DMS153 treated with DMSO at 0.1 percent for 48 hours (cell line): ENCODE measurements around the gene ENPP4.
"Not testable (repeated sequence)": the region's sequence is repeated elsewhere in the genome, so short reads cannot be mapped to it uniquely, and the experiment has no call there.

Experiments used
- DNase-seq: peaks from one replicate; lab custom pipeline; 2025; ENCODE audit not compliant: unreplicated experiment; lab: John Stamatoyannopoulos, UW

The ENPP4 gene, protein sequence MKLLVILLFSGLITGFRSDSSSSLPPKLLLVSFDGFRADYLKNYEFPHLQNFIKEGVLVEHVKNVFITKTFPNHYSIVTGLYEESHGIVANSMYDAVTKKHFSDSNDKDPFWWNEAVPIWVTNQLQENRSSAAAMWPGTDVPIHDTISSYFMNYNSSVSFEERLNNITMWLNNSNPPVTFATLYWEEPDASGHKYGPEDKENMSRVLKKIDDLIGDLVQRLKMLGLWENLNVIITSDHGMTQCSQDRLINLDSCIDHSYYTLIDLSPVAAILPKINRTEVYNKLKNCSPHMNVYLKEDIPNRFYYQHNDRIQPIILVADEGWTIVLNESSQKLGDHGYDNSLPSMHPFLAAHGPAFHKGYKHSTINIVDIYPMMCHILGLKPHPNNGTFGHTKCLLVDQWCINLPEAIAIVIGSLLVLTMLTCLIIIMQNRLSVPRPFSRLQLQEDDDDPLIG

DNA sequence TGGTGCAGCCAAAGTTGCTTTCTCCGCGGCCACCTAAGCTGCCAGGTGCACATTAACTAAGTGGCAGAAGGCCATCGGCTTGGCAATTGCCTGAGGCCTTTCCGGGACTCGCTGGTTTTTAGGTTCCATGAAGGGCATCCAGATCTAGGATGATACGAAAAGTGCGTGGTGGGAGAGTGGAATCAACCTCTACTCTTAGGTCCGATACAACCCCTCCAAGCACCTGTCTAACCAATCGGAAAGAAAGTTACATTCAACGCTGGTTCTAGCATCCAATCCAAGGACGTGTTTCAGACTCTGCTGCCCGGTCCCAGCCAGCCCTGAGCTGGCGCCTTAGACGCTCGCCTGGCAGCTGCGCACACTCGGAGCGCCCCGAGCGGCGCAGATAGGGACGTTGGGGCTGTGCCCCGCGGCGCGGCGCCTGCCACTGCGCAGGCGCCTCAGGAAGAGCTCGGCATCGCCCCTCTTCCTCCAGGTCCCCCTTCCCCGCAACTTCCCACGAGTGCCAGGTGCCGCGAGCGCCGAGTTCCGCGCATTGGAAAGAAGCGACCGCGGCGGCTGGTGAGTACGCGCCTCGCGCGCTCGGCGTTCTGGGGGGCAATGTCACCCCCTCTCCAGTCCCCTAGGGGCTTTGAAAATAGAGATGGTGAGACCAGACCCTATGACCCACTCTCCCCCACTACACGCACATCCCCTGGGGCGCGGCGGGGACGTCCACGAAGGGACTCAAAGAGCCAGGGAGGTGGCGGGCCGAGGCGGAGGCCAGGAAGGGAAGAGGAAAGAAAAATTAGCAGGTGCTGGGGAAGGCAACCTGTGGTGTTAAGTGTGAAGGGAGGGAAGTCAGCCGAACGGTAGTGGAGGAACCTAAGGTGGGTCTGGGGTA lies at the start of gene ENPP4:
TSS of gene ENPP4 (plus strand) at position 361 of the 883 bp plus-strand sequence. CDS start 9,595 bp downstream, outside the sequence.
- DNase-seq, result peak; percentile 88

DNA sequence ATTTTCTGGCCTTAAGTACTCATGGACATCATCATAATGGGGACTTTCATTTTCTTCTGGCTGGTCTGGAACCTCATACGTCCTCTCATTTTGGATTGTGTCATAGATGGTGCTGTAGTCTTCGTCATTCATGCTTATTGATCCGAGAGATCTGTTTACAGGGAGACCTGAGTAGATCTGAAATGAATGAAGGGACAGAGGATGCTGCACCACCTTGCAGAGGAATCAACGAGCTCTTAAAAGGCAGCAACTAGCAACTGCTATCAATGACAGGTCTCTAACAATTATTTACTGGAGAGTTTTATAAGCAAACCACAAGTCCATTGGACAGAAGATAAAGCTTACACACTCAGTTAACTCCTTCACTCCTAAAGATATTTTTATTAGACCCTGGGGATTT lies 49.7 kb upstream of the ENPP4 start:
- DNase-seq, result no peak

DNA sequence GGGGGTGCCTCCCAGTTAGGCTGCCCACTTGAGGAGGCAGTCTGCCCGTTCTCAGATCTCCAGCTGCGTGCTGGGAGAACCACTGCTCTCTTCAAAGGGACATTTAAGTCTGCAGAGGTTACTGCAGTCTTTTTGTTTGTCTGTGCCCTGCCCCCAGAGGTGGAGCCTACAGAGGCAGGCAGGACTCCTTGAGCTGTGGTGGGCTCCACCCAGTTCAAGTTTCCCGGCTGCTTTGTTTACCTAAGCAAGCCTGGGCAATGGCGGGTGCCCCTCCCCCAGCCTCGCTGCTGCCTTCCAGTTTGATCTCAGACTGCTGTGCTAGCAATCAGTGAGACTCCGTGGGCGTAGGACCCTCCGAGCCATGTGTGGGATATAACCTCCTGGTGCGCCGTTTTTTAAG lies 44.1 kb upstream of the ENPP4 start:
- not testable (repeated sequence) for DNase-seq

DNA sequence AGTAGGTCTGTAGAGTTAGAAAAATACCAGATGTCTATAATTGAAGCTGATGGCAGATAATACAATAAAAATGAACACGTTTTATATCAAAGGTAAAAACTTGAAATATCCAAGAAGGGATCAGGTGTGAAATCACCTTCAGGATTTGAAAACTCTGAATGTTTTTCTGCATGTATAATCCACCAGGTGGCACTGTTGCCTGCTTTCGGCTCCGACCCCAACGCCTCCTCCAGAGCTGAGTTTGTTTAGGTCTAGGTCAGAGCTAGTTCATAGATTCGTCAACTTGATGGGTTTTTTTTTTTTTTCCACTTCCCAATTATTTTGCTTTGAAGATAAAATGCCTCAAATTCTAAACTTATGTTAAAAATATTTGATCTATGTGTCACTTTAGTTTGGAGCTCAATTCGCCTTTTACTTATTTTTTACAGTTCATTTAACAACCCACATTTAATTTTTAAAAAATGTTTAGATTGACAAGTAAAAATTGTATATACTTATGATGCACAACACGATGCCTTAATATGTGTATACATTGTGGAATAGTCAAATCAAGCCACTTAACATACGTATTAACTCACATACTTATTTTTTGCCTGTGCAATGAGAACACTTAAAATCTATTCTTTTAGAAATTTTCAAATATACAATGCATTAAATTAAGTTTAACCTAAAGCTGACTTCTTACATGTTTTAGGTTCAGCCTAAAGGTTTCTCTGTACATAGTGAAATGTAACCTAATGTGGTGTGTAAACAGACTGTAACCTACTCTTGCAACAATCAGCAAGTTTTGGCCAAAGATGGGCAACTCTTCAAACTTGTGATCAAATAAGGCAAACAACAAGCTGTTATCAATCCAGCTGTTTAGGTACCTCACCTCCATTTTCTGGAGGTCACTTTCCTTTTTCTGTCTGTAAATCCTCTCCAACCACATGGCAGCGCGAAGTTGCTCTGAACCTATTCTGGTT lies 39.4 kb upstream of the ENPP4 start:
- DNase-seq, result peak; percentile 62

DNA sequence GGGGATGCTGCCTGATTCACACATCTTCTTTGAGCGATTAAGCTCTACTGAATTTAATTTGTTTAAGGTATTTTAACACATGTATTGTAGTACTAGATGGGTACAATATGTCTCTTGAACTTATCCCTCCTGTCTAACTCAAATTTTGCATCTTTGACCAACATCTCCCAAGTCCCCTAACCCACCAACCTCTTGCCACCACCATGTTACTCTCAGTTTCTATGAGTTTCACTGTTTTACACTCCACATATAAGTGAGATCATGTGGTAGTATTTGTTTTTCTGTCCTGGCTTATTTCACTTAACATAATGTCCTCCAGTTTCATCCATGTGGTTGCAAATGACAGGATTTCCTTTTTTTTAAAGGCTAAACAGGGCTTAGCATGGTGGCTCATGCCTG lies 38.7 kb upstream of the ENPP4 start:
- DNase-seq, result no peak

DNA sequence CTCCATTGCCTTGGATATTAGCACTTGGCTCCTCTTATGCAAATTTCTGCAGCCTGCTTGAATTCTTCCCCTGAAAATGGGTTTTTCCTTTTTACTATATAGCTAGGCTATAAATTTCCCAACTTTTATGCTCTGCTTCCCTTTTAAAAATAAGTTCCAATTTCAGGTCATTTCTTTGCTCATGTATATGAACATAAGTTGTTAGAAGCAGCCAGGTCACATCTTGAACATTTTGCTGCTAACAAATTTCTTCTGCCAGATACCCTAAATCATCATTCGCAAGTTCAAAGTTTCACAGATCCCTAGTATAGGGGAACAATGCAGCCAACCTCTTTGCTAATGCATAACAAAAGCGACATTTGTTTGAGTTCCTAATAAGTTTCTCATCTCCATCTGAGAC lies 34.5 kb upstream of the ENPP4 start:
- no peak for DNase-seq

DNA sequence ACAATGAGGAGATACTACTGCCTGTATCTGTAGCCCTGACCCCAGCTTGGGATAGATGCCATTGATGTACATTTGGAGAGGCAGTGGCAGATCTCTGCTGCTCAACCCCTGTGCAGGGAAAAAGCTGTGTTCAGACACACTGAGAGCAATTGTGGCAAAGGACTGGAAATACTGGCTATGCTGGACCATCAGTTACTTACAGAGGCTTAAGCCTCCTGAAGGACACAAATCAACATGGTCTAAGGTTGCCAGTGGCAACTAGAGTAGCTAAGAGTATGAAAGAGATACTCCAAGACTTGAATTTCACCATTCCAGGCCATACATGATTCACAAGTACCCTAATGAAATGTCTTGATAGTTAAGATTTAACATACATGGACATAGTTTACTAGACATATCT lies 32.4 kb upstream of the ENPP4 start:
- DNase-seq, result no peak

DNA sequence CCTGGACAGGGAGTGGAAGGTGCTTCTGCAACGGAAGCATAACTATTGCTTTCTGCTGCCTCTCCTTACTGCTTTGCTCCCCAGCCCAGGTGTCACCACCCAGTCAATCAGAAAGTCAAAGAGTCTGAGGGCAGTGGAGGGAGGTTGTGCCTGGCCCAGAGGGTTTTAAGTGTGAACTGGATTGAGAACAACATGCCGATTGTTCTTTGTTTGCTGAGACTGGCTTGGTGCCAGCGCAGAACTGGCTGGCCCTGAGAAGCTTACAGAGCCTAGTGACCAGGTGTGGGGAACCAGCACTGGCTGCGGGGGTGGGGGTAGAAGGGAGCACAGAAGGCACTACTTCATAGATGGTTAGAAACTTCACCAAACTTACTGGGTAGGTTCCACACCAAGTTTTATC lies 31.1 kb upstream of the ENPP4 start:
- DNase-seq, result peak; percentile 74

DNA sequence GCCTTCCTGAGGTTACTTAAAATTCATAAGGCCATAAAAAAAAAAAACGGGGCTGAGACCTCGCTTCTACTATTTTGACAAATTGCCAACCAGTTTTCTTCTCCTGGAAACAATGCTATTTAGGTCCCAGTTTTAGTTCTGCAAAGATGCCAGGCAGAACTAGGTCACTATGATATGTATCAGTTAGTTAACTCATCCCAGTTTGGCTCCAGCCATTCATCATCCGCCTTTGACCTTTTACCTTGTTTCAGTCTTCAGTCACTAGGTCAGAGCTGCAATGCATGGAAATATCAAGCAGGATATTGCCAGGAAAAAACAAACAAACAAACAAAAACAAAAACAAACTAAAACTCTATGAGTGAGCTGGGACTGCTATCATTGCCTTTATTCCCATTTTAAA lies 29.8 kb upstream of the ENPP4 start:
- DNase-seq, result no peak

DNA sequence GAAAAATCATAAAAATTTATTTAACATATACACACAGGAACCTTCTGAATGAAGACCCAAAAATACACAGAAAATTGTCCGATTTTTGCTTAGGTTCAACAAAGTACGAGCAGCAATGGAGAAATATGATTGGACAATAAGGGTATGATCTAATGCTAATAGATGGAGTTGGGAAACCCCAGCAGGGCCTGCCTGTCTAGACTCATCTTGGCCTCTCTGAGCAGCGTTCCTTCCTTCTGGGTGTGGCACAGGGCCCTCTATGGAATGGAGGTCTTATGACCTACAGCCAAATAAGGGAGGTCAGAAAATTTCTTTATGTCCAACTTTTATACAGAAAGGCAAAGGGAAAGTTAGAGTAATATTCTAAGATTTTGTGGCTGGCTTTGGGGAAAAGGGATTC lies 27.7 kb upstream of the ENPP4 start:
- no peak for DNase-seq

DNA sequence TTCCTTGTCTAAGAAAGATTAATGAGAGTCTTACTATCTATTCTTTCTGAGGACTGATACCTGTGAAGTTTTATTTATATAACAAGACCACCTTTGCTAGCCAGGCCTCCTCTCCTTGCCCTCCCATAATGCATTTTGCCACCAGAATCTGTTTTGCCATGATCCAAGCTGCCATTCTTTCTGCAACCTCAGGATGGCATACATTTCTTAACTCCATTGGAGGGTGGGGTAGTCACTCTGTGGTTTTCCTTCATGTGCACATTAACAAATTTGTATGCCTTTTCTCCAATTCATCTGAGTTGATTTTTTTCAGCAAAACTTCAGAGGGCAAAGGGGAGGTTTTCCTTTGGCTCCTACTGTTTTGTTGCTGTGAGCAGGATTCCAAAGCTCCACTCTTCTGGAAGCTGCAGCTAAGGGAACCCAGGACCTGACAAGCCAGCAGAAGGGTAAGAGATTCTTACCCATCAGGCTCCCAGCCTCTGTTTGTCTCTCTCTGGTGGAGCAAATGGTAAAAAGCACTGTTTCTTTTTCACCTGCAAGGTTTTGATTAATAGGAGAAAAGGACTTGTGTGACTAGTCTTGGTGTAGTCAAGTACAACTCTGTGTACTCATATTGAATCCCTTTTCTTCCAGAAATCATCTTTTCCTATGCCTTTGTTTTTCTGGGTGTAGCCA lies 26.2 kb upstream of the ENPP4 start:
- DNase-seq, result no peak

DNA sequence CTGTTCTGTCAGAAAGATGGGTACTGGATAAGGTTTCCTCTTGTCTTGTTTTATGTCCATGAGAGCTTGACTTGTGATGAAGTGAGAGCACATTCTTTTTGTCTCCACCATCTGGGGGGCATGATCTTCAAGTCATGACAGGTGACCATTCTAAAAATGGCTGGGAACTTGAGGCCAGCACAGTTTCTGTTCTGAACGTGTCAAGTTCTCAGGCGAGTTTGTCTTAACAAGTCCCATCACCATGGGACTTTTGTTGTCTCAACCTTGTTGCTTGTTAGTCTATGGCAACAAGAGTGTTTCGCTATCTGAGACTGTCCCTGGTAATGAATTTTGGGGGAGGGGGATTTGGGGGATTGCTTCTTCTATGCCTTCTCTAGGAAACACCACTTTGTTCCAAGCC lies 25.6 kb upstream of the ENPP4 start:
- DNase-seq, result no peak

DNA sequence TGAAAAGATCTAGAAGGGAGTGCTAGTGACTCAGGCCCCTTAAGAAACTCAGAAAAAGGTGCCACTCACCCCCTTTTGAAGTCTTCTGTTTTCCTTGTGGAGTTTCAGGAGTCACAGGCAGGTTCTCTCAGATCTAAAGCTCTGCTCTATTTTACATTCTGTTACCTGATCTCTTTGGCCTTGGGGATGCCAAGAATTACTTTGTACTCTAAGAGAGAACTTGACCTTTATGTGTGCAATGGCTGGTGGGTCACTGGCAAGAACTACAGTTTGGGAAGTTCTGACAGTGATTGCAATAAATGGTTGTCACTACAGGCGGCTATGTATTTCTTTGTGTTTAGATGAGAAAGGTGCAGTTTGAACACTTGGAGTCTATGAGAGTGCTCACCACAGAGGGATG lies 24.2 kb upstream of the ENPP4 start:
- DNase-seq, result no peak

DNA sequence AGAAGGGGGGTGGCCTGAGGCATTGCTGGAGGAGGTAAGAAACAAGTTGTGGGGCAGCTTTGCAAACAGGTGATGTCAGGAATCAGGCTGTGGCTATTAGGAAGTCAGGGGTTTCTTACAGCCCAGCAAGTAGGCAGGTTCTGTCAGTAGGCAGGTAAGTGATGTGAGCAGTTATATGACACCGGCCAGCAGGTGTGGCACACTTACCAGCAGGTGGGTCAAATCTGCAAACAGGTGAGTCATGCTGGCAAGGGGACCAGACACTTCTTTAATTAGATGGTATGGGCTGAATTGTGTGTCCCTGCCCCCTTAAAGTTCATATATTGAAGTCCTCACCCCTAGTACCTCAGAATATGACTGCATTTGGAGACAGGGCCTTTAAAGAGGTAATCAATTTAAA lies 16.4 kb upstream of the ENPP4 start:
- DNase-seq, result peak; percentile 64

DNA sequence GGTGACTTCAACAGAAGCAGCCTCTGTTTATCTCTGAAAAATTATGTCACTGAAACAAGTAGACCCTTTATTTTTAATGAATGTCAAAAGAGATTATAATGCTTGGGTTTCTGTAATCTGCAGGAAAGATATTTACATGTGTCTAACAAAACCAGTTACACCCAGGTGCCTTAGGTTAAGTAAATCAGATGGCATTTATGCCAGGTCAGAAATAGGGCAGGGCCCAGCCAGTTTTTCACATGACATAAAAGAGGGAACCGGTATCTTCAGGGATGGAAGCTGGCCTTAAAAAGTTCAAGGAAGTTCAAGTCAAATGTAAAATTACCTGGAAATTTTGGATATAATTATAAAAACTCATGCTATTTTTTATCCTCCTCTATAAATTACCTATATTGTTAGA lies 14.2 kb upstream of the ENPP4 start:
- DNase-seq, result no peak

DNA sequence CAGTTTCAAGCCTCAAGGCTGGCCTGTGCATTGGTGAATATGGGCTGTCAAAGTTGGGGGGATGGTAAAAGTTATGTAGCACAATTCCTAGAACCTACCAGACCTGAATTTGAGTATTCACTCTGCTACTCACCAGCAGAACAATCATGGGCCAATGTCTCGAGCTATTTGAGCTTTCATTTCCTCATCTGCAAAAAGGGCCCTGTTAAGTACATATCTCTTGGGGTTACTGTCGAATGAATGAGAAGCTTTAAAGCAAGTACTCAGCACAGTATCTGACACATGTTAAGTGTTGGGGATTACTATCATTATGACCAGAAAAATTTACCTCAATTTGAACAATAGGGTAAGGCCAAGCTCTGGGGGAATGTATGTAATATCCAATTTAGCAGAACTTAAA lies 13.5 kb upstream of the ENPP4 start:
- DNase-seq, result no peak

DNA sequence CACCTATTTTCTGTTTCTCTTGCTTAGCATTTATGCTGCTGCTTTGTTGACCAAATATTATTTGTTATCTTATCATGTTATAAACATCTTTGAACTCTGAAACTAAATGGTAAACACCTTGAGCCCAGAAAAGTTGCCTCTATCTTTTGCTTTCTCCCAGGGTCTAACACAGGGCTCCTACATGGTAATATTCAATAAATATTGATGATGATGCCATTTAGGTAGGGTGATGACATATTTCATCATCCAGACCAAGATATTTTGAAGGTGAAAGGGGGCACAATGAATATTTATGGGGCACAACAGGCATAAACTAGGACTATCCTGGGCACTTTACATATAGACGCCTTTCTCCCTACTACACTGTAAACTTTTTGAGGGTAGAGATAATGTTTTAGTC lies 11.6 kb upstream of the ENPP4 start:
- no peak for DNase-seq

DNA sequence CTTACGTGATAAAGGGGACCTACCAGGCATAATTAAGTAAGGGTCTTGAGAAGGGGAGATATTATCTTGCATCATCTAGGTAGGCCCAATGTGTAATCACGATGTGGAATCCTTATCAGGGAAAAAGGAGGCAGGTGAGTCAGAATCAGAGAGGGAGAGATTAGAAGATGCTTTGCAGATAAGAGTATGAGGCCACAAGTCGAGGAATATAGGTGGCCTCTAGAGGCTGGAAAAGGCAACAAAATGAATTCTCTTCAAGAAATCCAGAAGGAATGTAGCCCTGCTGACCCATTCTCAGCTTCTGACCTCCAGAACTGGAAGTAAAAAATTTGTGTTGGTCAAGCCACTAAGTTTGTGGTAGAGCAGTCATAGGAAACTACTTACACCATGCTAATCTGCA lies 11.0 kb upstream of the ENPP4 start:
- no peak for DNase-seq

DNA sequence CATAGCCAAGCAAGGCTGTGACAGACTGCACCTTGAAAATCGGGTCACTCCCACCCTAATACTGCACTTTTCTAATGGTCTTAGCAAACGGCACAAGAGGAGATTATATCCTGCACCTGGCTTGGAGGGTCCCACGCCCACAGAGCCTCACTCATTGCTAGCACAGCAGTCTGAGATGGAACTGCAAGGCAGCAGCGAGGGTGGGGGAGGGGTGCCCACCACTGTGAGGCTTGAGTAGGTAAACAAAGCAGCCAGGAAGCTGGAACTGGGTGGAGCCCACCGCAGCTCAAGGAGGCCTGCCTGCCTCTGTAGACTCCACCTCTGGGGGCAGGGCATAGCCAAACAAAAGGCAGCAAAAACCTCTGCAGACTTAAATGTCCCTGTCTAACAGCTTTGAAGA lies 10.1 kb upstream of the ENPP4 start:
- not testable (repeated sequence) for DNase-seq

DNA sequence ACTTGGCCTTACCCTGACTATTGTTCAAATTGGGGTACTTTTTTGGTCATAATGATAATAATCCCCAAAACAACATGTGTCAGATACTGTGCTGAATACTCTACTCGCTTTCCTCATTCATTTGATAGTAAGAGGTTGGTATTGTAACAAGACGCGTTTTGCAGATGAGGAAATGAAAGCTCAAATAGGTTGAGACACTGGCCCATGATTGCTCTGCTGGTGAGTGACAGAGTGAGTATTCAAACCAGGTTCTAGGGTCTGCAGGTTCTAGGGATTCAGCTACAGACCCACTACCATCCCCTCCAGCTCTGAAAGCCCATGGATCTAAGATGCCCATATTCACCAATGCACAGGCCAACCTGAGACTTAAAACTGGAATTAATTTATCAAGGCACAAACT lies 1.3 kb upstream of the ENPP4 start:
- no peak for DNase-seq

DNA sequence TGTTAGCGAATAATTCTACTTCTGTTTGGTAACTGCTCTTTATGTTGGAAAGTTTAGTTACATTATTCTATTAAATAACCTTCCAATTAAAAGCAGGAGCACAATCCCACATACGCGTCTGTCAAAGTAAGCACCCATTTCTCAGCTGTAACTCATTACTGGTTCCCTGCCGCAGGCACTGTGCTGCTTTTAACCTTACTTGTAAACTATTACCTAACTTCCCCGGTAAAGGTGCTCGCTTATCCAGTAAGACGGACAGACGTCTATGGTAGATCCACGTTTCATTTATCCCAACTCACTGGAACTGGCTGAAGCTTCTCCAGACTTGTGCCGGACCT lies 529 bp upstream of the ENPP4 start:
- DNase-seq, result no peak
